ENCODE measurements around the gene CACNA1I. TPM values are rescaled to one million over a fixed set of nuclear protein-coding genes. Genes with fewer than 3 reads are reported as not detected.

Gene CACNA1I
- total RNA-seq, 2 experiments from 2014 or later: 0.07 to 0.09 TPM

DNA sequence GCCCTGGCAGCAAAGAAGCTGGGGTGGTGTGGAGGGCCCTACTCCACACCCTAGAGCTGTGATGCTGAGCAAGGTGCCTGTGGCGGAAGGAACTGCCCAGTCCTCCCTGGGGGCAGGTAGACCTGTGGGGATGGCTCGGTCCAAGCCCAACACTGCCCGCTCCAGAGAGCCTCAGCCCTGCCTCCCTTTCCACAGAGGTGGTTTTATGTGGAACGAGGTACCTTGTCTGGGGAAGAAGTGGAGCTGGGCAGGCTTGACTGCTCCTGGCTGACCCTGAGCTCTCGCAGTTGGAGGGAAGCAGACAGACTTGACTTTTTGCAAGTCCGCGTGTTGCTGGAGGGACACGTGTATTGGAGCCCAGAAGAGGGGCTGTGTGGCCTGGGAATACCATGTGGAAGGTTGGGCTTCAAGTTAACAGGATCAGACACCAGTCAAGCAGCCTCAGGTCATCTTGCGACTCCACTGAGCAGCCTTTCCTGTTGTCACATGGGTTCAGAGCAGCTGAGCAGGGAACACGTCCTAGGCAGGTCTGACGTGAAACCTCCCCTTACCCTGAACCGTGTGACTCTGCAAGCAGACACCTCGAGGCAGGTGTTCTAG lies 117.7 kb downstream of the CACNA1I start:
- Mint-ChIP-seq H3K36me3 (ENCODE audit: low read depth) (no peaks in the 10 kb centered on the region), H3K4me1 (ENCODE audit: low read depth) (peaks cover 8% of the 10 kb centered on the region), H3K27ac (no peak overlapping the region), H3K9me3 (no peaks in the 10 kb centered on the region), H3K27me3 (peaks cover 35% of the 10 kb centered on the region), H3K4me3 (no peak overlapping the region)
- no peak for ATAC-seq
- DNase-seq: no peak
- TF ChIP-seq, protein P1, sequence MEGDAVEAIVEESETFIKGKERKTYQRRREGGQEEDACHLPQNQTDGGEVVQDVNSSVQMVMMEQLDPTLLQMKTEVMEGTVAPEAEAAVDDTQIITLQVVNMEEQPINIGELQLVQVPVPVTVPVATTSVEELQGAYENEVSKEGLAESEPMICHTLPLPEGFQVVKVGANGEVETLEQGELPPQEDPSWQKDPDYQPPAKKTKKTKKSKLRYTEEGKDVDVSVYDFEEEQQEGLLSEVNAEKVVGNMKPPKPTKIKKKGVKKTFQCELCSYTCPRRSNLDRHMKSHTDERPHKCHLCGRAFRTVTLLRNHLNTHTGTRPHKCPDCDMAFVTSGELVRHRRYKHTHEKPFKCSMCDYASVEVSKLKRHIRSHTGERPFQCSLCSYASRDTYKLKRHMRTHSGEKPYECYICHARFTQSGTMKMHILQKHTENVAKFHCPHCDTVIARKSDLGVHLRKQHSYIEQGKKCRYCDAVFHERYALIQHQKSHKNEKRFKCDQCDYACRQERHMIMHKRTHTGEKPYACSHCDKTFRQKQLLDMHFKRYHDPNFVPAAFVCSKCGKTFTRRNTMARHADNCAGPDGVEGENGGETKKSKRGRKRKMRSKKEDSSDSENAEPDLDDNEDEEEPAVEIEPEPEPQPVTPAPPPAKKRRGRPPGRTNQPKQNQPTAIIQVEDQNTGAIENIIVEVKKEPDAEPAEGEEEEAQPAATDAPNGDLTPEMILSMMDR (IDR thresholded peaks at IDR 0.05): no peak
- intact Hi-C loops (cut with micrococcal nuclease): no loop called here
- ChIA-PET CTCF (no interaction called here), POLR2A (no interaction called here)

GRCh38 chr22:39689421-39689820 lies 118.9 kb downstream of the CACNA1I start:
- intact Hi-C loops (cut with micrococcal nuclease): no loop called here
- Mint-ChIP-seq H3K36me3 (ENCODE audit: low read depth) (no peaks in the 10 kb centered on the region), H3K4me1 (ENCODE audit: low read depth) (peaks cover 8% of the 10 kb centered on the region), H3K4me3 (no peak overlapping the region), H3K27me3 (peaks cover 36% of the 10 kb centered on the region), H3K27ac (no peak overlapping the region), H3K9me3 (no peaks in the 10 kb centered on the region)
- ATAC-seq (no peak), DNase-seq (no peak)
- ChIA-PET CTCF (no interaction called here), POLR2A (no interaction called here)
- TF ChIP-seq, protein P1 (IDR thresholded peaks at IDR 0.05): no peak

GRCh38 chr22:39690881-39691605 lies 120.5 kb downstream of the CACNA1I start:
- H3K27ac Mint-ChIP-seq: no peak overlapping the region
- H3K9me3 Mint-ChIP-seq: no peaks in the 10 kb centered on the region
- intact Hi-C loops (cut with micrococcal nuclease): no loop called here
- POLR2A ChIA-PET: no interaction called here
- H3K27me3 Mint-ChIP-seq: peaks cover 34% of the 10 kb centered on the region
- TF ChIP-seq, protein P1 (IDR thresholded peaks at IDR 0.05): no peak
- CTCF ChIA-PET: no interaction called here
- ATAC-seq (peak; percentile 81), DNase-seq (peak; percentile 77)
- peaks cover 6% of the 10 kb centered on the region for H3K4me1 Mint-ChIP-seq (ENCODE audit: low read depth)
- H3K4me3 Mint-ChIP-seq: peak overlapping the region; percentile 24
- H3K36me3 Mint-ChIP-seq (ENCODE audit: low read depth): no peaks in the 10 kb centered on the region

GRCh38 chr22:39693943-39694500 lies 123.5 kb downstream of the CACNA1I start:
- intact Hi-C loops (cut with micrococcal nuclease): no loop called here
- TF ChIP-seq, protein P1 (IDR thresholded peaks at IDR 0.05): no peak
- Mint-ChIP-seq H3K27ac (no peak overlapping the region), H3K4me3 (no peak overlapping the region), H3K36me3 (ENCODE audit: low read depth) (no peaks in the 10 kb centered on the region), H3K4me1 (ENCODE audit: low read depth) (peaks cover 6% of the 10 kb centered on the region), H3K27me3 (peaks cover 21% of the 10 kb centered on the region), H3K9me3 (no peaks in the 10 kb centered on the region)
- ChIA-PET CTCF (no interaction called here), POLR2A (no interaction called here)
- DNase-seq (no peak), ATAC-seq (no peak)

DNA sequence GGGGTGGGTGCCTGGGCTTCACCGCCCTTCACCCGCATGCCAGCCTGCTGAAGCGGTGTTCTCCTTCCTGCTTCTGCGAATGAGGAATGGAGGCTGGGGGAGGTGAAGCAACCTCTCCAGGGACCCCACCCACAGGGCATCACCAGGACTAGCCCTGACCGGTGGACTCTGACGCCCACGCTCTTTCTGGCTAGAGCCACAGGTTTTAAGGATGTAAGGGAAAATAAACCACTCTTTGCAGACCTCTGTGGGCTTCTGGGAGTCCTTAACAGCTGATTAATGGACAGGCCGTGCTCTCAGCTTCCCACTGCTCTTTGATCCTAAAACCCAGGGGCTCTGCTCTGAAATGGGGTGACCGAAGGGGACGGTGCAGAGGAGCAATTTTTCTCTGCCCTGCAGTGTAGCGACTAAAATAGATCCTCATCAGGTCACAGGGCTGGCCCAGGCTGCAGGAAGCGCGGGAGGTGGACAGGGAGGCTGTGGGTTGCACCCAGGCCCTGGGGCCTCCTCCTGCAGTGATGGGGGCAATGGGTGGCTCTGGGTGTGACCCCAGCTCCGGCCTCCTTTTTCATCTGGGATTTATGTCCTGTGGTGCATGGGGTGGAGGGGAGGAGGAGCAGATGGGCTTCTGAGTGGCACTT lies 127.4 kb downstream of the CACNA1I start:
- ChIA-PET CTCF (no interaction called here), POLR2A (no interaction called here)
- TF ChIP-seq, protein P1 (IDR thresholded peaks at IDR 0.05): no peak
- Mint-ChIP-seq H3K9me3 (no peaks in the 10 kb centered on the region), H3K36me3 (ENCODE audit: low read depth) (no peaks in the 10 kb centered on the region), H3K27me3 (peaks cover 2% of the 10 kb centered on the region), H3K27ac (no peak overlapping the region), H3K4me1 (ENCODE audit: low read depth) (no peaks in the 10 kb centered on the region), H3K4me3 (no peak overlapping the region)
- no peak for DNase-seq
- intact Hi-C loops (cut with micrococcal nuclease): no loop called here
- no peak for ATAC-seq

Data from activated CD8-positive, alpha-beta T cell treated with anti-CD3 and anti-CD28 coated beads for 36 hours (primary cell).